C4-2B (cell line): ENCODE data around the gene ST8SIA1.

Source experiments
- CTCF ChIP-seq: fragments of 450-650 bp; conservative IDR thresholded peaks from 2 replicates; pipeline ENCODE4 v1.5.1; 2017; ENCODE audit warnings: mild to moderate bottlenecking
- ZFX ChIP-seq: fragments of 450-650 bp; IDR thresholded peaks from 2 replicates; pipeline ENCODE4 v1.6.1; 2017

GRCh38 chr12:22262309-22262708, 72.2 kb downstream of the ST8SIA1 start:
- TF ChIP-seq CTCF: no peak
- TF ChIP-seq ZFX: no peak
